Measurements from ENCODE around the gene GARIN5B.

Gene GARIN5B

DNA sequence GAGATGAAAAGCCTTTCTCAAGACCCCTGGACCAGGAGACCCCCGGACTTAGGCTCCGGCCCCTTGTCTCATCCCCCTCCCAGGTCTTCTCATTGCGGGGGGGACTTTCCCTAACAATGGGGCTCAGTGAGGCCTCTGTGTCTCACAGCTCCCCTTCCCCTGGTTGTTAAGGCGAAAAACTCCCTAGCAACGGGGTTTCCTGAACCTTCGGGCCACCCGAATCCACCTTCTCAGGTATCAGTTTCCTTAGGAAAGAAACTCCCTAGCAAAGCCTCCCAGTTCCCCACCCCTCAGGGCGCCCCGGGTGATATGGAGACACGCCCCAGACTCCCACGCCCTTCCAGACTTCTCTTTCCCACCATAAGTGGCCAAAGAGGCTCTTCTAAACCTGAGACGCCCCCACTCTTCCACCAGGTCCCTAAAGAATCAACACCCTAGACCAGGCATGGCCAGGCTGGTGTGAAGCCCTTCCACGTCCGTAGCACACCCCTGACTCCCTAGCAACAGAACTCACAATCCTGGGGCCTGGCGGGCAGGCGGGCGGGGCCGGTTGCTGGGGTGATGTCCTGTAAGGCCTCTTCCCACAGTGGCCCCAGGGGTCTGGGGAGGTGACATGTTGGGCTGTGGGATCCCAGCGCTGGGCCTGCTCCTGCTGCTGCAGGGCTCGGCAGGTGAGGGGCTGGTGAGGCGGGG lies 13.3 kb upstream of the GARIN5B start, which contains the start of gene TMEM190:
Gene TMEM190 (plus strand): TSS at position 586 of the 693 bp plus-strand sequence. CDS start 28 bp downstream, at position 614.
- no peak for TF ChIP-seq ZNF70 (CRISPR knock-in tag; IDR thresholded peaks at IDR 0.05)
- TF ChIP-seq, protein P1, sequence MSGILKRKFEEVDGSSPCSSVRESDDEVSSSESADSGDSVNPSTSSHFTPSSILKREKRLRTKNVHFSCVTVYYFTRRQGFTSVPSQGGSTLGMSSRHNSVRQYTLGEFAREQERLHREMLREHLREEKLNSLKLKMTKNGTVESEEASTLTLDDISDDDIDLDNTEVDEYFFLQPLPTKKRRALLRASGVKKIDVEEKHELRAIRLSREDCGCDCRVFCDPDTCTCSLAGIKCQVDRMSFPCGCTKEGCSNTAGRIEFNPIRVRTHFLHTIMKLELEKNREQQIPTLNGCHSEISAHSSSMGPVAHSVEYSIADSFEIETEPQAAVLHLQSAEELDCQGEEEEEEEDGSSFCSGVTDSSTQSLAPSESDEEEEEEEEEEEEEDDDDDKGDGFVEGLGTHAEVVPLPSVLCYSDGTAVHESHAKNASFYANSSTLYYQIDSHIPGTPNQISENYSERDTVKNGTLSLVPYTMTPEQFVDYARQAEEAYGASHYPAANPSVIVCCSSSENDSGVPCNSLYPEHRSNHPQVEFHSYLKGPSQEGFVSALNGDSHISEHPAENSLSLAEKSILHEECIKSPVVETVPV (CRISPR knock-in tag; IDR thresholded peaks at IDR 0.05), result no peak
- TF ChIP-seq, protein P2, sequence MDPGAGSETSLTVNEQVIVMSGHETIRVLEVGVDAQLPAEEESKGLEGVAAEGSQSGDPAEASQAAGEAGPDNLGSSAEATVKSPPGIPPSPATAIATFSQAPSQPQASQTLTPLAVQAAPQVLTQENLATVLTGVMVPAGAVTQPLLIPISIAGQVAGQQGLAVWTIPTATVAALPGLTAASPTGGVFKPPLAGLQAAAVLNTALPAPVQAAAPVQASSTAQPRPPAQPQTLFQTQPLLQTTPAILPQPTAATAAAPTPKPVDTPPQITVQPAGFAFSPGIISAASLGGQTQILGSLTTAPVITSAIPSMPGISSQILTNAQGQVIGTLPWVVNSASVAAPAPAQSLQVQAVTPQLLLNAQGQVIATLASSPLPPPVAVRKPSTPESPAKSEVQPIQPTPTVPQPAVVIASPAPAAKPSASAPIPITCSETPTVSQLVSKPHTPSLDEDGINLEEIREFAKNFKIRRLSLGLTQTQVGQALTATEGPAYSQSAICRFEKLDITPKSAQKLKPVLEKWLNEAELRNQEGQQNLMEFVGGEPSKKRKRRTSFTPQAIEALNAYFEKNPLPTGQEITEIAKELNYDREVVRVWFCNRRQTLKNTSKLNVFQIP (CRISPR knock-in tag; IDR thresholded peaks at IDR 0.05; ENCODE audit: borderline replicate concordance, low read depth), result no peak
- TF ChIP-seq ZNF565 (CRISPR knock-in tag; conservative IDR thresholded peaks at IDR 0.05; ENCODE audit: low read depth), result no peak
- no peak for TF ChIP-seq TOX (CRISPR knock-in tag; IDR thresholded peaks at IDR 0.05; ENCODE audit: borderline replicate concordance)
- no peak for TF ChIP-seq CSDC2 (CRISPR knock-in tag; IDR thresholded peaks at IDR 0.05)
- TF ChIP-seq, protein P3, sequence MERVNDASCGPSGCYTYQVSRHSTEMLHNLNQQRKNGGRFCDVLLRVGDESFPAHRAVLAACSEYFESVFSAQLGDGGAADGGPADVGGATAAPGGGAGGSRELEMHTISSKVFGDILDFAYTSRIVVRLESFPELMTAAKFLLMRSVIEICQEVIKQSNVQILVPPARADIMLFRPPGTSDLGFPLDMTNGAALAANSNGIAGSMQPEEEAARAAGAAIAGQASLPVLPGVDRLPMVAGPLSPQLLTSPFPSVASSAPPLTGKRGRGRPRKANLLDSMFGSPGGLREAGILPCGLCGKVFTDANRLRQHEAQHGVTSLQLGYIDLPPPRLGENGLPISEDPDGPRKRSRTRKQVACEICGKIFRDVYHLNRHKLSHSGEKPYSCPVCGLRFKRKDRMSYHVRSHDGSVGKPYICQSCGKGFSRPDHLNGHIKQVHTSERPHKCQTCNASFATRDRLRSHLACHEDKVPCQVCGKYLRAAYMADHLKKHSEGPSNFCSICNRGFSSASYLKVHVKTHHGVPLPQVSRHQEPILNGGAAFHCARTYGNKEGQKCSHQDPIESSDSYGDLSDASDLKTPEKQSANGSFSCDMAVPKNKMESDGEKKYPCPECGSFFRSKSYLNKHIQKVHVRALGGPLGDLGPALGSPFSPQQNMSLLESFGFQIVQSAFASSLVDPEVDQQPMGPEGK (CRISPR knock-in tag; IDR thresholded peaks at IDR 0.05; ENCODE audit: borderline replicate concordance), result no peak
- no peak for TF ChIP-seq ZNF8 (CRISPR knock-in tag; IDR thresholded peaks at IDR 0.05)
- TF ChIP-seq OSR1 (CRISPR knock-in tag; IDR thresholded peaks at IDR 0.05), result no peak
- TF ChIP-seq PPARA (CRISPR knock-in tag; IDR thresholded peaks at IDR 0.05; ENCODE audit: borderline replicate concordance), result no peak
- no peak for TF ChIP-seq TCF4 (CRISPR knock-in tag; IDR thresholded peaks at IDR 0.05; ENCODE audit: borderline replicate concordance)
- no peak for TF ChIP-seq GLIS3 (CRISPR knock-in tag; IDR thresholded peaks at IDR 0.05)
- TF ChIP-seq, protein P4, sequence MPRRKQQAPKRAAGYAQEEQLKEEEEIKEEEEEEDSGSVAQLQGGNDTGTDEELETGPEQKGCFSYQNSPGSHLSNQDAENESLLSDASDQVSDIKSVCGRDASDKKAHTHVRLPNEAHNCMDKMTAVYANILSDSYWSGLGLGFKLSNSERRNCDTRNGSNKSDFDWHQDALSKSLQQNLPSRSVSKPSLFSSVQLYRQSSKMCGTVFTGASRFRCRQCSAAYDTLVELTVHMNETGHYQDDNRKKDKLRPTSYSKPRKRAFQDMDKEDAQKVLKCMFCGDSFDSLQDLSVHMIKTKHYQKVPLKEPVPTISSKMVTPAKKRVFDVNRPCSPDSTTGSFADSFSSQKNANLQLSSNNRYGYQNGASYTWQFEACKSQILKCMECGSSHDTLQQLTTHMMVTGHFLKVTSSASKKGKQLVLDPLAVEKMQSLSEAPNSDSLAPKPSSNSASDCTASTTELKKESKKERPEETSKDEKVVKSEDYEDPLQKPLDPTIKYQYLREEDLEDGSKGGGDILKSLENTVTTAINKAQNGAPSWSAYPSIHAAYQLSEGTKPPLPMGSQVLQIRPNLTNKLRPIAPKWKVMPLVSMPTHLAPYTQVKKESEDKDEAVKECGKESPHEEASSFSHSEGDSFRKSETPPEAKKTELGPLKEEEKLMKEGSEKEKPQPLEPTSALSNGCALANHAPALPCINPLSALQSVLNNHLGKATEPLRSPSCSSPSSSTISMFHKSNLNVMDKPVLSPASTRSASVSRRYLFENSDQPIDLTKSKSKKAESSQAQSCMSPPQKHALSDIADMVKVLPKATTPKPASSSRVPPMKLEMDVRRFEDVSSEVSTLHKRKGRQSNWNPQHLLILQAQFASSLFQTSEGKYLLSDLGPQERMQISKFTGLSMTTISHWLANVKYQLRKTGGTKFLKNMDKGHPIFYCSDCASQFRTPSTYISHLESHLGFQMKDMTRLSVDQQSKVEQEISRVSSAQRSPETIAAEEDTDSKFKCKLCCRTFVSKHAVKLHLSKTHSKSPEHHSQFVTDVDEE (CRISPR knock-in tag; IDR thresholded peaks at IDR 0.05), result no peak
- TF ChIP-seq, protein P5, sequence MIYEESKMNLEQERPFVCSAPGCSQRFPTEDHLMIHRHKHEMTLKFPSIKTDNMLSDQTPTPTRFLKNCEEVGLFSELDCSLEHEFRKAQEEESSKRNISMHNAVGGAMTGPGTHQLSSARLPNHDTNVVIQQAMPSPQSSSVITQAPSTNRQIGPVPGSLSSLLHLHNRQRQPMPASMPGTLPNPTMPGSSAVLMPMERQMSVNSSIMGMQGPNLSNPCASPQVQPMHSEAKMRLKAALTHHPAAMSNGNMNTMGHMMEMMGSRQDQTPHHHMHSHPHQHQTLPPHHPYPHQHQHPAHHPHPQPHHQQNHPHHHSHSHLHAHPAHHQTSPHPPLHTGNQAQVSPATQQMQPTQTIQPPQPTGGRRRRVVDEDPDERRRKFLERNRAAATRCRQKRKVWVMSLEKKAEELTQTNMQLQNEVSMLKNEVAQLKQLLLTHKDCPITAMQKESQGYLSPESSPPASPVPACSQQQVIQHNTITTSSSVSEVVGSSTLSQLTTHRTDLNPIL (CRISPR knock-in tag; IDR thresholded peaks at IDR 0.05; ENCODE audit: low read depth), result no peak
- no peak for TF ChIP-seq ISL1 (CRISPR knock-in tag; IDR thresholded peaks at IDR 0.05)
- TF ChIP-seq ESRRG (CRISPR knock-in tag; IDR thresholded peaks at IDR 0.05), result no peak
- no peak for ATAC-seq

DNA sequence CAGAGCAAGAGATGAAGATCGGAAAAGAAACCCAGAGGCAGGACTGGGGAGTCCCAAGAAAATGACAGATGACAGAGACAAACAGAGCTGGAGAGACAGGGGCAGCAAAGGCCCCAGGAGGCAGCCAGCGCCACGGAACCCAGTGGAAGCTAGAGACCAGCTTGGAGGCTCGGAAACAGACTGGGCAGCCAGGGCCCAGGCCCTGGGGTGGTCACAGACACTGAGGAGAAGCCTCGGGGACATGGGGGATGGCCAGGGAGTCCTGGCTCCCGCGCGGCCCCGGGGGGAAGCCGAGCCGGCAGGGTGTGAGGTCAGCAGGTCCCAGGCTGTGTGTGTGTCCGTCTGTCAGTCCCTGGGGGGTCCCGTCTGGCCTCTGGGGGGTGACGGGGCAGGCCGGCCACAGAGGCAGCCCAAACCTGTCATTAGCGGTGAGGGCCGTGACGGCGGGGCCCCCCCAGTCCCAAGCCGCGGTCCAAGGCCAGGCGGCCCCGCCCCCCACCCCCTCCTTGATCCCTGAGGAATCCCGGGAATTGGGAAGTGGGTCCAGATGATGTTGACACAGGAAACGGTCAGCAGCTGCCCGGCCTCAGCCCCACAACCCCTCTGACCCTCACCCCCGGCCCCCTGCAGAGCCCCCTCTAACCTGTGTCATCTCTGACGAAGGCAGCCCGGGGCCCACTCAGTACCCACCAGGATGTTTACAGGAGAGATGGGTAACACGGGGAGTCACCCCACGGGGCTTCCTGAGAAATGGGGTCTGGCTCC lies 11.1 kb upstream of the GARIN5B start:
- TF ChIP-seq, protein P2 (CRISPR knock-in tag; IDR thresholded peaks at IDR 0.05; ENCODE audit: borderline replicate concordance, low read depth), result no peak
- no peak for TF ChIP-seq TCF4 (CRISPR knock-in tag; IDR thresholded peaks at IDR 0.05; ENCODE audit: borderline replicate concordance)
- TF ChIP-seq OSR1 (CRISPR knock-in tag; IDR thresholded peaks at IDR 0.05), result no peak
- no peak for TF ChIP-seq ZNF565 (CRISPR knock-in tag; conservative IDR thresholded peaks at IDR 0.05; ENCODE audit: low read depth)
- TF ChIP-seq, protein P4 (CRISPR knock-in tag; IDR thresholded peaks at IDR 0.05), result no peak
- TF ChIP-seq, protein P5 (CRISPR knock-in tag; IDR thresholded peaks at IDR 0.05; ENCODE audit: low read depth), result no peak
- ATAC-seq, result peak; percentile 4; the same call in 1 of the 3 replicates
